ENCODE data around the gene PICK1. TPM values are rescaled to one million over a fixed set of nuclear protein-coding genes. Genes with fewer than 3 reads are reported as not detected.
A peak's percentile ranks its signal among the peaks of the same experiment; 100 is the strongest.

The PICK1 gene
- total and polyA plus RNA-seq, 3 donors from 2014 or later: 61.5 to 89.7 (median 78.7) TPM

DNA sequence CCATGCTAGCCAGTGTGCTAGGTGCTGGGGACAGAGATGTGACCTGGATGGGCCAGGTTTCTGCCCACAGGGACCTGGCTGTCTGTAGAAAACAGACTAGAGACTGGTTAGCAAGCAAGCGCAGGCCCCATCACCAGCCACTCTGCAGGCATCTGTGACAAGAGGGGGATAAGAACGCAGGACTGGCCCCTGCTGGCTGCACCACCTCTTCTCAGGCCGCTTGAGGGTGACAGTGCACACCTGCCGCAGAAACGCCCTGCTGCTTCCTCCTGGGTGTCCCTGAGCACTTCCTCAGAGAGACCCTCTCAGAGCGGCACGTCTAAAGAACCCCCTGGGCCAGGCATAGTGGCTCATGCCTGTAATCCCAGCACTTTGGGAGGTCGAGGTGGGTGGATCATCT is 5.9 kb upstream of the PICK1 start:
- no peaks in the 10 kb centered on the region for H3K27me3 ChIP-seq
- intact Hi-C loops (cut with DNase I; ENCODE audit: low total_unique reads): loop anchor here (10.0 kb wide), 1 partner anchor 524 kb away; the partner anchor contains the start of gene DMC1
- H3K9me3 ChIP-seq: no peaks in the 10 kb centered on the region
- H3K4me3 ChIP-seq: no peak overlapping the region
- peaks cover 4% of the 10 kb centered on the region for H3K4me1 ChIP-seq
- no peak for DNase-seq
- TF ChIP-seq, protein P1, sequence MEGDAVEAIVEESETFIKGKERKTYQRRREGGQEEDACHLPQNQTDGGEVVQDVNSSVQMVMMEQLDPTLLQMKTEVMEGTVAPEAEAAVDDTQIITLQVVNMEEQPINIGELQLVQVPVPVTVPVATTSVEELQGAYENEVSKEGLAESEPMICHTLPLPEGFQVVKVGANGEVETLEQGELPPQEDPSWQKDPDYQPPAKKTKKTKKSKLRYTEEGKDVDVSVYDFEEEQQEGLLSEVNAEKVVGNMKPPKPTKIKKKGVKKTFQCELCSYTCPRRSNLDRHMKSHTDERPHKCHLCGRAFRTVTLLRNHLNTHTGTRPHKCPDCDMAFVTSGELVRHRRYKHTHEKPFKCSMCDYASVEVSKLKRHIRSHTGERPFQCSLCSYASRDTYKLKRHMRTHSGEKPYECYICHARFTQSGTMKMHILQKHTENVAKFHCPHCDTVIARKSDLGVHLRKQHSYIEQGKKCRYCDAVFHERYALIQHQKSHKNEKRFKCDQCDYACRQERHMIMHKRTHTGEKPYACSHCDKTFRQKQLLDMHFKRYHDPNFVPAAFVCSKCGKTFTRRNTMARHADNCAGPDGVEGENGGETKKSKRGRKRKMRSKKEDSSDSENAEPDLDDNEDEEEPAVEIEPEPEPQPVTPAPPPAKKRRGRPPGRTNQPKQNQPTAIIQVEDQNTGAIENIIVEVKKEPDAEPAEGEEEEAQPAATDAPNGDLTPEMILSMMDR (IDR thresholded peaks at IDR 0.05): no peak
- no peak for TF ChIP-seq POLR2A (IDR thresholded peaks at IDR 0.05)
- no peaks in the 10 kb centered on the region for H3K36me3 ChIP-seq (ENCODE audit: low read depth, missing control alignments)
- WGBS, 2 donors: 80 to 90% methylated on average over 8 of the region's 8 CpGs
- H3K27ac ChIP-seq: no peak overlapping the region

DNA sequence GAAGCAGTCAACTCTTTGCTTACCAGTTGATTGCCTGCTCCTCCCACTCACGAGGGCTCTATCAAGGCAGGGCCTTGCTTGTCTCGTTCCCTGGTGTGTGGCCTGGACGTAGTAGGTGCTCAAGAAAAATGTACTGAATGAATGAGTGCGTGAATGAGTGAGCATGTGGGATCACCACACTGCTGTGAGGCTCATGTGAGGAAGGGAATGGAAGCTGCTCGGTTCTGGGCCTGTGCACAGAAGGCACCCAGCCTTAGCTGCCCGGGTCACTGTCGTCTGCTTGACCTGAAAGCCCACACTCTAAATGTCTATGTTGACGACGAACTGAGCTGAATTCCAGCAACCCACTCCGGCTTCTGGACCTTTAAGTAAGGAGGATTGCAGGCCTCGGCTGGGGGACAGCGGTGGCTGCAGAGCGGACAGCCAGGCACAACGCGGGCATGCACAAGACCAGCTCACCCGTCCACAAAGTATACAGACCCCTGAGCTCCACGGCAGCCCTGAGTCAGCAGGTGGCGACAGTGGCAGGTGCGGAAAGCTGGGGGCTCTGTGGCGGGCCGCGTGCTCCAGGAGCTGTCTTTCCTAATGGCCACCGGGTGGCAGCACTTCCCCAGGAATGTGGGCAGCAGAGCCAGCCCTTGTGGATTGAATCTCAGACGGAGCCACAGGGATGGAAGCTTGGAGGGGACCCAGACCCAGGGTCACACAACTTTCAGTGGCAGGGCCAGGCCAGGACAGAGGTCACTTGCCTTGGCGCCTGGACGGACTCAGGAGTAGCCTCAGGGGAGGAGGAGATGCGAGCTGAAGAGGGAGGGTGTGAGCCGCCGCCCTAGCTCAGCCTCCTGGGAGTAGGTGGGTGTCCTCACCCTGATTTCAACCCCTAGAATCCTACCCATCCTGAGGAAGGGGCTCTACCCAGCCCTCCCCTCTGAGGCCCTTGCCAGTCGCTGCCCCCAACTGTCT is 5.0 kb upstream of the PICK1 start:
- H3K27me3 ChIP-seq: no peaks in the 10 kb centered on the region
- no peak overlapping the region for H3K4me3 ChIP-seq
- intact Hi-C loops (cut with DNase I; ENCODE audit: low total_unique reads): loop anchor here (10.0 kb wide), 1 partner anchor 523 kb away; the partner anchor contains the start of gene DMC1
- TF ChIP-seq, protein P1 (IDR thresholded peaks at IDR 0.05): peak; percentile 87 to 89 (median 89)
- TF ChIP-seq POLR2A (IDR thresholded peaks at IDR 0.05): no peak
- H3K9me3 ChIP-seq: no peaks in the 10 kb centered on the region
- H3K4me1 ChIP-seq: peaks cover 10% of the 10 kb centered on the region
- DNase-seq: peak; percentile 87
- H3K36me3 ChIP-seq (ENCODE audit: low read depth, missing control alignments): no peaks in the 10 kb centered on the region
- H3K27ac ChIP-seq: no peak overlapping the region
- 38 to 50% methylated on average over 19 to 29 of the region's 30 CpGs for WGBS, 2 donors

- TF ChIP-seq POLR2A (IDR thresholded peaks at IDR 0.05): no peak
- no peaks in the 10 kb centered on the region for H3K36me3 ChIP-seq (ENCODE audit: low read depth, missing control alignments)
- H3K4me1 ChIP-seq: peaks cover 14% of the 10 kb centered on the region
- intact Hi-C loops (cut with DNase I; ENCODE audit: low total_unique reads): no loop called here
- H3K27ac ChIP-seq: peak overlapping the region; percentile 89 to 92
- H3K4me3 ChIP-seq: no peak overlapping the region
- 39 to 52% methylated on average over 6 of the region's 6 CpGs for WGBS, 2 donors
- DNase-seq: peak; percentile 69
- no peaks in the 10 kb centered on the region for H3K9me3 ChIP-seq
- no peaks in the 10 kb centered on the region for H3K27me3 ChIP-seq
Observed at GRCh38 chr22:38062791-38063190, 5.6 kb downstream of the PICK1 start.

DNA sequence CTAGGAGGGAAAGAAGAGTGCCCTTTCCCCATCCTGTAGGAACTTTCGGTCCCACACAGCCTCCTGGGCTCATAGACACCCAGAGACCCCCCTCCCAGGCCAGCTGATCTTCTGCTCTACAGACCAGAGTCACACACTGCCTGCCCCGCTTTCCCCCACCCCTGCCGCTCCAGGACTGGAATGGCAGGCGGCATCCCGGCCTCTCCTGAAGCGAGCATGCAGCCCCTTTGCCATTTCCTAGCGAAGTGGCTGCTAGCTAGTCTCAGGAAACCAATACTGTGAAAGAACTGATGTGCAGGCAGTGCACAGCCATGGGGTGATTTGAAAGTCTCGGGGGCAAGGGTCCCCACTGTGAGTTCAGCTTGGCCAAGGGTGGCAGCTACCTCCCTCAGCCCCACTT is 8.3 kb downstream of the PICK1 start:
- H3K36me3 ChIP-seq (ENCODE audit: low read depth, missing control alignments): no peaks in the 10 kb centered on the region
- DNase-seq: no peak
- no peaks in the 10 kb centered on the region for H3K9me3 ChIP-seq
- peaks cover 20% of the 10 kb centered on the region for H3K4me1 ChIP-seq
- H3K27me3 ChIP-seq: no peaks in the 10 kb centered on the region
- intact Hi-C loops (cut with DNase I; ENCODE audit: low total_unique reads): no loop called here
- H3K4me3 ChIP-seq: no peak overlapping the region
- TF ChIP-seq, protein P1 (IDR thresholded peaks at IDR 0.05): no peak
- TF ChIP-seq POLR2A (IDR thresholded peaks at IDR 0.05): no peak
- H3K27ac ChIP-seq: no peak overlapping the region
- 98% methylated on average over 7 to 8 of the region's 8 CpGs for WGBS, 2 donors

DNA sequence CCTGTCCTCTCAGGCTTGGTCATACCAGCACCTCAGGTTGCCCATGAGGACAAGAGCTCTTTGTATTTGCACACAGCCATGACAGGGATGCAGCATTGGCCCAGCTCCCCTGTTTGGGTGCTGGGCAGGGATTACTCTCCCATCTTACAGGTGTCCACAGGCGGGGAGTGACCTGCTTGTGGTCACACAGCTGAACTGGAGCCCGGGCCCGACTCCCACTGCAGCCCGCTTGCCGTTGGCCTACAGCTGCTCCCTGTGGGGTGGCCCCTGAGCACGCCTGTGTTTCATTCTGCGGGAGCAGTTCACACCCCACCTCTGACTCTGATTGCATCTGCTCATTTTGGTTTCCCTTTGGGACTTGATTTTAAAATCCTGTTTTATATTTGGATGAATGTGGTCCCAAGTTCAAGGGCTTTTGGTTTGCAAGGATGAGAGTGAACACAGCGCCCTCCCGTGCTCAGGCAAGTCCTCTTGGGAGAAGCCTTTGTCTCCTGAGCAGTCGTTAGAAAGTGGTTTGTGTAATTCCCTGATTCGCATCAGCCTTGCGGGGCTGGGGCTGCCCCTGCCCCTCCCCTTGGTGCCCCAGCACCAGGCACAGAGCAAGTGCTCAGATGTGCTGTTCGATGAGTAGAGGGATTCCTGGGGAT is 9.3 kb downstream of the PICK1 start:
- H3K4me1 ChIP-seq: peaks cover 20% of the 10 kb centered on the region
- TF ChIP-seq, protein P1 (IDR thresholded peaks at IDR 0.05): no peak
- no peak for TF ChIP-seq POLR2A (IDR thresholded peaks at IDR 0.05)
- peak overlapping the region; percentile 3 to 77 for H3K27ac ChIP-seq
- no peaks in the 10 kb centered on the region for H3K9me3 ChIP-seq
- H3K27me3 ChIP-seq: no peaks in the 10 kb centered on the region
- no peaks in the 10 kb centered on the region for H3K36me3 ChIP-seq (ENCODE audit: low read depth, missing control alignments)
- WGBS, 2 donors: 70 to 89% methylated on average over 13 of the region's 13 CpGs
- DNase-seq: no peak
- intact Hi-C loops (cut with DNase I; ENCODE audit: low total_unique reads): no loop called here
- H3K4me3 ChIP-seq: no peak overlapping the region

Measured in testis (tissue), 3 donors.